DND-41 (cell line): Measurements from ENCODE around the gene GTPBP4.

Source experiments
- ATAC-seq: fragments of 200-7000 bp; cut with Tn5 transposase; 3 replicates; pipeline ENCODE4 v1.9.1; 2021; ENCODE audit warnings: low read depth; ENCODE audit not compliant: insufficient read depth
- DNase-seq: peaks from one replicate; pipeline ENCODE4 v3.0.0-alpha.2; 2020
- H2AFZ ChIP-seq: 2 replicates; pipeline ENCODE4 v1.6.0; 2012; ENCODE audit warnings: low read depth, low read length
- H3K27ac ChIP-seq: 2 replicates; pipeline ENCODE4 v1.5.1; 2012; ENCODE audit warnings: low read length, inconsistent platforms
- H3K27me3 ChIP-seq: fragments of 200-600 bp; sonication (generic); 2 replicates; pipeline ENCODE4 v1.6.0; 2012; ENCODE audit warnings: low read length, mild to moderate bottlenecking, inconsistent platforms; ENCODE audit not compliant: insufficient read depth, poor library complexity
- H3K36me3 ChIP-seq: 2 replicates; pipeline ENCODE4 v1.5.1; 2012; ENCODE audit warnings: low read length, inconsistent platforms; ENCODE audit not compliant: insufficient read depth
- H3K4me1 ChIP-seq: 2 replicates; pipeline ENCODE4 v1.5.1; 2012; ENCODE audit warnings: mild to moderate bottlenecking, low read length; ENCODE audit not compliant: insufficient read depth
- H3K4me2 ChIP-seq: 2 replicates; pipeline ENCODE4 v1.6.0; 2012; ENCODE audit warnings: mild to moderate bottlenecking, moderate library complexity, low read length, inconsistent platforms; ENCODE audit not compliant: insufficient read depth
- H3K4me3 ChIP-seq, 2 experiments: fragments of 200-600 bp in 1 of 2; shearing (Covaris generic) in 1 of 2; 2 replicates each; pipeline ENCODE4 v1.5.1; 2012 to 2016; ENCODE audit warnings: inconsistent platforms in 2 of 2, low read length in 2 of 2, mild to moderate bottlenecking in 2 of 2, low read depth in 1 of 2, moderate library complexity in 1 of 2
- H3K79me2 ChIP-seq: 2 replicates; pipeline ENCODE4 v1.6.0; 2012; ENCODE audit warnings: low read length, inconsistent platforms; ENCODE audit not compliant: insufficient read depth
- H3K9ac ChIP-seq: 2 replicates; pipeline ENCODE4 v1.6.0; 2012; ENCODE audit warnings: low read depth, mild to moderate bottlenecking, inconsistent platforms, low read length, moderate library complexity
- H3K9me3 ChIP-seq: 2 replicates; pipeline ENCODE4 v1.5.1; 2012; ENCODE audit warnings: low read length, moderate library complexity, mild to moderate bottlenecking, inconsistent platforms; ENCODE audit not compliant: insufficient read depth, severe bottlenecking
- H4K20me1 ChIP-seq: 2 replicates; pipeline ENCODE4 v1.6.0; 2012; ENCODE audit warnings: low read length; ENCODE audit not compliant: insufficient read depth
- EZH2 ChIP-seq: IDR thresholded peaks from 3 replicates; pipeline ENCODE4 v1.6.1; 2012; ENCODE audit warnings: borderline replicate concordance, low read depth, mild to moderate bottlenecking, moderate library complexity, low read length, inconsistent platforms; ENCODE audit not compliant: severe bottlenecking
- TF ChIP-seq, protein P1 (sequence below): IDR thresholded peaks from 2 replicates; pipeline ENCODE4 v1.5.1; 2012; ENCODE audit warnings: borderline replicate concordance, low read length, moderate library complexity, mild to moderate bottlenecking; ENCODE audit not compliant: poor library complexity, severe bottlenecking; ENCODE audit errors: extremely low read depth

Gene GTPBP4

GRCh38 chr10:986137-986825 lies 2.0 kb upstream of the GTPBP4 start:
- H3K9me3 ChIP-seq = peaks cover 4% of the 10 kb centered on the region
- TF ChIP-seq, protein P1, sequence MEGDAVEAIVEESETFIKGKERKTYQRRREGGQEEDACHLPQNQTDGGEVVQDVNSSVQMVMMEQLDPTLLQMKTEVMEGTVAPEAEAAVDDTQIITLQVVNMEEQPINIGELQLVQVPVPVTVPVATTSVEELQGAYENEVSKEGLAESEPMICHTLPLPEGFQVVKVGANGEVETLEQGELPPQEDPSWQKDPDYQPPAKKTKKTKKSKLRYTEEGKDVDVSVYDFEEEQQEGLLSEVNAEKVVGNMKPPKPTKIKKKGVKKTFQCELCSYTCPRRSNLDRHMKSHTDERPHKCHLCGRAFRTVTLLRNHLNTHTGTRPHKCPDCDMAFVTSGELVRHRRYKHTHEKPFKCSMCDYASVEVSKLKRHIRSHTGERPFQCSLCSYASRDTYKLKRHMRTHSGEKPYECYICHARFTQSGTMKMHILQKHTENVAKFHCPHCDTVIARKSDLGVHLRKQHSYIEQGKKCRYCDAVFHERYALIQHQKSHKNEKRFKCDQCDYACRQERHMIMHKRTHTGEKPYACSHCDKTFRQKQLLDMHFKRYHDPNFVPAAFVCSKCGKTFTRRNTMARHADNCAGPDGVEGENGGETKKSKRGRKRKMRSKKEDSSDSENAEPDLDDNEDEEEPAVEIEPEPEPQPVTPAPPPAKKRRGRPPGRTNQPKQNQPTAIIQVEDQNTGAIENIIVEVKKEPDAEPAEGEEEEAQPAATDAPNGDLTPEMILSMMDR = no peak
- no peak for TF ChIP-seq EZH2
- ATAC-seq = no peak
- H3K4me1 ChIP-seq = peaks cover 32% of the 10 kb centered on the region
- no peak overlapping the region for H2AFZ ChIP-seq
- H4K20me1 ChIP-seq = peaks cover 22% of the 10 kb centered on the region
- H3K79me2 ChIP-seq = peaks cover 50% of the 10 kb centered on the region
- H3K4me2 ChIP-seq = 0 out of 2 replicates have a peak overlapping the region, but pooled peaks have one; percentile 93
- peaks cover 18% of the 10 kb centered on the region for H3K36me3 ChIP-seq
- DNase-seq = no peak
- H3K9ac ChIP-seq = no peak overlapping the region
- H3K4me3 ChIP-seq = no peak overlapping the region
- no peak overlapping the region for H3K27ac ChIP-seq
- no peaks in the 10 kb centered on the region for H3K27me3 ChIP-seq

GRCh38 chr10:986881-987619 lies 1.2 kb upstream of the GTPBP4 start:
- H3K4me3 ChIP-seq = peak overlapping the region; percentile 94 to 97
- peaks cover 32% of the 10 kb centered on the region for H3K4me1 ChIP-seq
- peaks cover 18% of the 10 kb centered on the region for H3K36me3 ChIP-seq
- peak overlapping the region; percentile 87 for H3K27ac ChIP-seq
- no peaks in the 10 kb centered on the region for H3K27me3 ChIP-seq
- H3K4me2 ChIP-seq = peak overlapping the region; percentile 93
- TF ChIP-seq, protein P1 = no peak
- no peak for TF ChIP-seq EZH2
- H3K9ac ChIP-seq = peak overlapping the region; percentile 94
- H3K79me2 ChIP-seq = peaks cover 56% of the 10 kb centered on the region
- peaks cover 24% of the 10 kb centered on the region for H4K20me1 ChIP-seq
- H2AFZ ChIP-seq = peak overlapping the region; percentile 89
- ATAC-seq = no peak
- DNase-seq = no peak
- no peaks in the 10 kb centered on the region for H3K9me3 ChIP-seq

GRCh38 chr10:987620-987869 lies 689 bp upstream of the GTPBP4 start:
- H2AFZ ChIP-seq = peak overlapping the region; percentile 89
- peak overlapping the region; percentile 94 to 97 for H3K4me3 ChIP-seq
- H3K4me1 ChIP-seq = peaks cover 32% of the 10 kb centered on the region
- H4K20me1 ChIP-seq = peaks cover 27% of the 10 kb centered on the region
- H3K9me3 ChIP-seq = no peaks in the 10 kb centered on the region
- peak overlapping the region; percentile 94 for H3K9ac ChIP-seq
- no peak for TF ChIP-seq EZH2
- TF ChIP-seq, protein P1 = no peak
- H3K79me2 ChIP-seq = peaks cover 60% of the 10 kb centered on the region
- H3K4me2 ChIP-seq = peak overlapping the region; percentile 93
- H3K27me3 ChIP-seq = no peaks in the 10 kb centered on the region
- H3K27ac ChIP-seq = peak overlapping the region; percentile 87
- peaks cover 21% of the 10 kb centered on the region for H3K36me3 ChIP-seq
- DNase-seq (no peak), ATAC-seq (no peak)
